SK-N-SH (cell line): ENCODE data around the gene DHRS4. TPM values are rescaled to one million over a fixed set of nuclear protein-coding genes. Genes with fewer than 3 reads are reported as not detected.

Source experiments
- CTCF ChIA-PET: fragments of 300-600, 350-600 bp; formaldehyde crosslinking; extraction: SDS; loops from one replicate; lab custom pipeline; 2021; lab: Yijun Ruan, JAX
- POLR2A ChIA-PET: fragments of 350-600 bp; sonication (Branson Sonifier 250); formaldehyde crosslinking; extraction: SDS; loops from one replicate; lab custom pipeline; 2020; ENCODE audit warnings: antibody characterized with exemption, inconsistent platforms; lab: Yijun Ruan, JAX
- DNase-seq: peaks from one replicate; pipeline ENCODE4 v3.0.0; 2012
- H2AFZ ChIP-seq: fragments of 200-600 bp; sonication (generic); 2 replicates; pipeline ENCODE4 v1.8.1; 2016; ENCODE audit warnings: antibody characterized with exemption, mild to moderate bottlenecking, low read depth
- H3F3A ChIP-seq: fragments of 200-600 bp; sonication (generic); replicated peaks from 2 replicates; pipeline ENCODE3; 2016; ENCODE audit warnings: antibody characterized with exemption, mild to moderate bottlenecking; ENCODE audit not compliant: insufficient read depth
- H3K27ac ChIP-seq, 2 experiments: fragments of 200-500 bp in 1 of 2; fragments of 200-600 bp in 1 of 2; sonication (Bioruptor generic) in 1 of 2; sonication (generic), shearing (Covaris generic) in 1 of 2; 2 replicates each; pipeline versions ENCODE4 v1.5.1 to v1.6.1; 2014 to 2016; ENCODE audit warnings: low read depth in 2 of 2, inconsistent platforms in 1 of 2, low read length in 1 of 2, mild to moderate bottlenecking in 1 of 2, mixed read lengths in 1 of 2
- H3K27me3 ChIP-seq: fragments of 200-600 bp; sonication (generic), shearing (Covaris generic); 2 replicates; pipeline ENCODE4 v1.6.1; 2016; ENCODE audit warnings: mixed run types; ENCODE audit not compliant: insufficient read depth
- H3K36me3 ChIP-seq, 2 experiments: fragments of 200-500 bp in 1 of 2; fragments of 200-600 bp in 1 of 2; sonication (Bioruptor generic) in 1 of 2; sonication (generic) in 1 of 2; replicated peaks in 1 of 2; 2 replicates each; pipeline versions ENCODE3 to v1.5.1; 2014 to 2016; ENCODE audit warnings: low read length in 1 of 2, mild to moderate bottlenecking in 1 of 2; ENCODE audit not compliant: insufficient read depth in 2 of 2, control insufficient read depth in 1 of 2
- H3K4me1 ChIP-seq, 2 experiments: fragments of 200-500 bp in 1 of 2; fragments of 200-600 bp in 1 of 2; sonication (Bioruptor generic) in 1 of 2; sonication (generic), shearing (Covaris generic) in 1 of 2; 2 replicates each; pipeline versions ENCODE4 v1.5.1 to v1.6.1; 2014 to 2016; ENCODE audit warnings: low read depth in 1 of 2, low read length in 1 of 2, mixed run types in 1 of 2; ENCODE audit not compliant: insufficient read depth in 2 of 2, control insufficient read depth in 1 of 2
- H3K4me2 ChIP-seq: fragments of 200-600 bp; sonication (generic), shearing (Covaris generic); 2 replicates; pipeline ENCODE4 v1.6.1; 2017; ENCODE audit warnings: mixed run types
- H3K4me3 ChIP-seq, 2 experiments: fragments of 200-500 bp in 1 of 2; fragments of 200-600 bp in 1 of 2; sonication (Bioruptor generic) in 1 of 2; sonication (generic), shearing (Covaris generic) in 1 of 2; 2 replicates each; pipeline versions ENCODE4 v1.5.1 to v1.8.1; 2014 to 2016; ENCODE audit warnings: low read depth in 2 of 2, inconsistent platforms in 1 of 2, low read length in 1 of 2, mild to moderate bottlenecking in 1 of 2, mixed read lengths in 1 of 2, moderate library complexity in 1 of 2
- H3K79me2 ChIP-seq: fragments of 200-600 bp; sonication (generic); 2 replicates; pipeline ENCODE4 v1.8.1; 2017; ENCODE audit warnings: mild to moderate bottlenecking; ENCODE audit not compliant: insufficient read depth
- H3K9ac ChIP-seq: fragments of 200-600 bp; sonication (generic); 2 replicates; pipeline ENCODE4 v1.6.1; 2017; ENCODE audit warnings: mixed run types
- H3K9me2 ChIP-seq: fragments of 200-600 bp; sonication (generic); 2 replicates; pipeline ENCODE4 v1.6.1; 2017; ENCODE audit warnings: mixed run types
- H3K9me3 ChIP-seq: fragments of 200-600 bp; sonication (generic); 2 replicates; pipeline ENCODE4 v1.6.1; 2017; ENCODE audit warnings: mixed run types, mild to moderate bottlenecking, moderate library complexity
- H4K20me1 ChIP-seq: fragments of 200-600 bp; sonication (generic); 2 replicates; pipeline ENCODE4 v1.6.1; 2017; ENCODE audit warnings: mild to moderate bottlenecking, mixed run types; ENCODE audit not compliant: insufficient read depth
- EZH2phosphoT487 ChIP-seq: fragments of 200-600 bp; sonication (generic); IDR thresholded peaks from 2 replicates; pipeline ENCODE4 v1.6.1; 2017; ENCODE audit warnings: low read depth, mixed run types, mild to moderate bottlenecking, antibody characterized with exemption, moderate library complexity, borderline replicate concordance
- FOSL2 ChIP-seq: IDR thresholded peaks from 2 replicates; pipeline ENCODE4 v1.4.0; 2012; ENCODE audit warnings: low read depth, mild to moderate bottlenecking, moderate library complexity, borderline replicate concordance
- GATA2 ChIP-seq: sonication (generic); formaldehyde crosslinking; IDR thresholded peaks from 2 replicates; pipeline ENCODE4 v1.5.0; 2020; ENCODE audit warnings: mild to moderate bottlenecking, missing genetic modification reagents
- IRF3 ChIP-seq: fragments of 150-350 bp; IDR thresholded peaks from 2 replicates; pipeline ENCODE4 v1.6.1; 2016; ENCODE audit warnings: mild to moderate bottlenecking, low read depth, low read length
- JUND ChIP-seq: IDR thresholded peaks from 2 replicates; pipeline ENCODE4 v1.4.0; 2012
- MEF2A ChIP-seq: IDR thresholded peaks from 2 replicates; pipeline ENCODE4 v1.4.0; 2012; ENCODE audit warnings: low read depth, borderline replicate concordance
- MXI1 ChIP-seq: IDR thresholded peaks from 2 replicates; pipeline ENCODE4 v1.6.1; 2012; ENCODE audit warnings: mild to moderate bottlenecking, low read depth, low read length, improper control_type of control experiment
- NFIC ChIP-seq: IDR thresholded peaks from 2 replicates; pipeline ENCODE4 v1.4.0; 2012; ENCODE audit warnings: borderline replicate concordance
- NRF1 ChIP-seq: IDR thresholded peaks from 2 replicates; pipeline ENCODE4 v1.6.1; 2012; ENCODE audit warnings: low read depth, mild to moderate bottlenecking, low read length
- PBX3 ChIP-seq: IDR thresholded peaks from 2 replicates; pipeline ENCODE4; 2012
- POLR2AphosphoS5 ChIP-seq: IDR thresholded peaks from 2 replicates; pipeline ENCODE4 v1.6.1; 2012; ENCODE audit warnings: low read depth, low read length
- RCOR1 ChIP-seq: fragments of 150-350 bp; IDR thresholded peaks from 2 replicates; pipeline ENCODE4 v1.6.1; 2017; ENCODE audit warnings: antibody characterized with exemption, low read length
- REST ChIP-seq: IDR thresholded peaks from 2 replicates; pipeline ENCODE4 v1.6.1; 2012; ENCODE audit warnings: mild to moderate bottlenecking, low read depth, low read length, moderate library complexity
- SIN3A ChIP-seq: IDR thresholded peaks from 2 replicates; pipeline ENCODE4 v1.6.1; 2012; ENCODE audit warnings: low read depth, mild to moderate bottlenecking, low read length, moderate library complexity, borderline replicate concordance
- TAF1 ChIP-seq: IDR thresholded peaks from 2 replicates; pipeline ENCODE4 v1.6.1; 2012; ENCODE audit warnings: low read depth, mild to moderate bottlenecking, low read length, moderate library complexity, borderline replicate concordance
- TCF12 ChIP-seq: IDR thresholded peaks from 2 replicates; pipeline ENCODE4 v1.4.0; 2012
- ZBTB33 ChIP-seq: IDR thresholded peaks from 2 replicates; pipeline ENCODE4 v1.4.0; 2012; ENCODE audit warnings: low read depth, borderline replicate concordance
- WGBS: methylation state at CpG from one replicate; pipeline ENCODE4 v1.1.6; 2017; ENCODE audit warnings: low lambda C conversion rate; 5-methylcytosine and 5-hydroxymethylcytosine counted together
- polyA plus RNA-seq, 3 experiments: library from polyadenylated mRNA; depleted of rRNA; stranded (reverse); fragments of >200 nt; gene quantifications; 2 replicates each; pipeline ENCODE4 v1.2.3, GENCODE V29; 2012

The DHRS4 gene
- polyA plus RNA-seq, 1 of the 3 experiments (the other 2 are of a cell fraction): 50.5 TPM

- Histone ChIP-seq H3K4me2 (0 out of 2 replicates have a peak overlapping the region, but pooled peaks have one; percentile 29), H3K36me3 (no peaks in the 10 kb centered on the region)
- POLR2A ChIA-PET: no interaction called here
- TF ChIP-seq TAF1: no peak
- TF ChIP-seq IRF3: no peak
- TF ChIP-seq MEF2A: no peak
- no peak for TF ChIP-seq RCOR1
- no peak for TF ChIP-seq NRF1
- TF ChIP-seq PBX3: peak; percentile 82
- TF ChIP-seq MXI1: no peak
- TF ChIP-seq FOSL2: no peak
- TF ChIP-seq TCF12: peak; percentile 94
- 0 out of 2 replicates have a peak, but pooled peaks have one; percentile 19 for TF ChIP-seq JUND
- TF ChIP-seq SIN3A: no peak
- no peak for TF ChIP-seq GATA2 (CRISPR knock-in tag)
- no peak for TF ChIP-seq ZBTB33
- TF ChIP-seq EZH2phosphoT487: no peak
- TF ChIP-seq POLR2AphosphoS5: no peak; the same call in 1 of the 2 replicates
- peak; percentile 59; the same call in 1 of the 2 replicates for TF ChIP-seq NFIC
- no peak for TF ChIP-seq REST
- TF ChIP-seq, all 33 proteins: peak for 4
- Histone ChIP-seq H3K4me1 (no peaks in the 10 kb centered on the region; a peak in 1 of 4 replicates), H2AFZ (no peak overlapping the region; the same call in 1 of the 2 replicates), H3K9me3 (no peaks in the 10 kb centered on the region), H3K27ac (peak overlapping the region in 1 of 2 experiments; percentile 21; a peak in 1 of 4 replicates), H3K4me3 (no peak overlapping the region), H3K27me3 (no peaks in the 10 kb centered on the region), H4K20me1 (no peaks in the 10 kb centered on the region), H3F3A (no peaks in the 10 kb centered on the region), H3K9me2 (no peaks in the 10 kb centered on the region), H3K9ac (no peak overlapping the region), H3K79me2 (no peaks in the 10 kb centered on the region)
- no peak for DNase-seq
- WGBS: 30% methylated on average over 3 of the region's 4 CpGs
- CTCF ChIA-PET: interaction anchor here (0.7 to 4.5 kb wide), 15 partner anchors 10 to 342 kb away, joined by 3 to 45 read pairs (median 4); partner anchors contain the start of gene DHRS4
Observed at GRCh38 chr14:23930742-23931141, 22.8 kb upstream of the DHRS4 start.
